ENCODE measurements around the gene MYPN. TPM values are rescaled to one million over a fixed set of nuclear protein-coding genes. Genes with fewer than 3 reads are reported as not detected.

The MYPN gene
- total and polyA plus RNA-seq, 2 experiments from 2014 or later: not detected

DNA sequence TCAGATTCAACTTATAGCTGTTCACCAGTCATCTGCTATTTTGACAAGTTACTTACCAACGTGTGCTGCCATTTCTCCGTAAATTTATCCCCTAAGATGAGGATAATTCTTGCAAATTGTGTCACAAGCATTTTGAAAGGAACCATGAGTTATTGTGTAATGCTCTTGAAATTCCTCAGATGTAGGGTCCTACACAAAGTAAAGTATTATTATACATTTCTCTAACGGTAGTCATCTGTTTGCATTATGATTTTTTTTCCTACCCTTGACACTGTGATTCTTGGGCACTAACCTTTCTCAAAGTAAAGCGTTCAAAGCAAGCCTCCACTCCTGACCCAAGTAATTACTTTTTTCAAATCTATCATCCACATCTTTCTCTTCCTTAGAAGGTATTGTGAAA lies 42.3 kb upstream of the MYPN start:
- Histone ChIP-seq H2AFZ (no peak overlapping the region), H3K27ac (ENCODE audit: low read depth) (no peak overlapping the region), H4K20me1 (replicated peaks; ENCODE audit: insufficient read depth) (peaks cover 8% of the 10 kb centered on the region), H3K4me3 (no peak overlapping the region), H3K4me1 (ENCODE audit: insufficient read depth) (no peaks in the 10 kb centered on the region), H3K4me2 (no peak overlapping the region), H3K36me3 (ENCODE audit: insufficient read depth) (no peaks in the 10 kb centered on the region), H3K27me3 (ENCODE audit: insufficient read depth) (no peaks in the 10 kb centered on the region), H3K9me2 (ENCODE audit: insufficient read depth) (no peaks in the 10 kb centered on the region), H3K79me2 (replicated peaks; ENCODE audit: insufficient read depth) (peaks cover 83% of the 10 kb centered on the region), H3F3A (replicated peaks; ENCODE audit: low read depth) (no peaks in the 10 kb centered on the region)
- no peak for DNase-seq (ENCODE audit: low spot score)
- Mint-ChIP-seq H3K27ac (no peak overlapping the region; the same call in 1 of the 2 replicates), H3K36me3 (ENCODE audit: low read depth) (peaks cover 13% of the 10 kb centered on the region), H3K4me3 (no peak overlapping the region), H3K4me1 (peaks cover 5% of the 10 kb centered on the region; the same call in 2 of the 3 replicates), H3K9me3 (no peaks in the 10 kb centered on the region), H3K27me3 (ENCODE audit: insufficient read depth, low read depth, poor library complexity) (no peaks in the 10 kb centered on the region)
- ATAC-seq: no peak
- TF ChIP-seq NANOG (IDR thresholded peaks at IDR 0.05; ENCODE audit: borderline replicate concordance): no peak
- no peak for TF ChIP-seq CREB1 (CRISPR knock-in tag; IDR thresholded peaks at IDR 0.05; ENCODE audit: low read depth)
- TF ChIP-seq STAT1 (IDR thresholded peaks at IDR 0.05; ENCODE audit: unreplicated experiment): no peak
- no peak for TF ChIP-seq ZNF462 (CRISPR knock-in tag; IDR thresholded peaks at IDR 0.05)
- no peak for TF ChIP-seq JUNB (IDR thresholded peaks at IDR 0.05; ENCODE audit: unreplicated experiment)
- no peak for TF ChIP-seq ZNF331 (CRISPR knock-in tag; IDR thresholded peaks at IDR 0.05; ENCODE audit: low read depth)
- no peak for TF ChIP-seq EZH2 (IDR thresholded peaks at IDR 0.05; ENCODE audit: low read depth, unreplicated experiment)
- TF ChIP-seq POLR2AphosphoS5 (IDR thresholded peaks at IDR 0.05; ENCODE audit: low read depth): no peak
- TF ChIP-seq EZH2phosphoT487 (IDR thresholded peaks at IDR 0.05; ENCODE audit: unreplicated experiment): no peak
- TF ChIP-seq, protein P1, sequence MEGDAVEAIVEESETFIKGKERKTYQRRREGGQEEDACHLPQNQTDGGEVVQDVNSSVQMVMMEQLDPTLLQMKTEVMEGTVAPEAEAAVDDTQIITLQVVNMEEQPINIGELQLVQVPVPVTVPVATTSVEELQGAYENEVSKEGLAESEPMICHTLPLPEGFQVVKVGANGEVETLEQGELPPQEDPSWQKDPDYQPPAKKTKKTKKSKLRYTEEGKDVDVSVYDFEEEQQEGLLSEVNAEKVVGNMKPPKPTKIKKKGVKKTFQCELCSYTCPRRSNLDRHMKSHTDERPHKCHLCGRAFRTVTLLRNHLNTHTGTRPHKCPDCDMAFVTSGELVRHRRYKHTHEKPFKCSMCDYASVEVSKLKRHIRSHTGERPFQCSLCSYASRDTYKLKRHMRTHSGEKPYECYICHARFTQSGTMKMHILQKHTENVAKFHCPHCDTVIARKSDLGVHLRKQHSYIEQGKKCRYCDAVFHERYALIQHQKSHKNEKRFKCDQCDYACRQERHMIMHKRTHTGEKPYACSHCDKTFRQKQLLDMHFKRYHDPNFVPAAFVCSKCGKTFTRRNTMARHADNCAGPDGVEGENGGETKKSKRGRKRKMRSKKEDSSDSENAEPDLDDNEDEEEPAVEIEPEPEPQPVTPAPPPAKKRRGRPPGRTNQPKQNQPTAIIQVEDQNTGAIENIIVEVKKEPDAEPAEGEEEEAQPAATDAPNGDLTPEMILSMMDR (conservative IDR thresholded peaks at IDR 0.05; ENCODE audit: low read depth in 2 of 2): no peak
- TF ChIP-seq ETS1 (IDR thresholded peaks at IDR 0.05): no peak
- no peak for TF ChIP-seq ZNF114 (CRISPR knock-in tag; IDR thresholded peaks at IDR 0.05)
- TF ChIP-seq REST (IDR thresholded peaks at IDR 0.05; ENCODE audit: unreplicated experiment): no peak
